ENCODE measurements around the gene CRY2.

The CRY2 gene

DNA sequence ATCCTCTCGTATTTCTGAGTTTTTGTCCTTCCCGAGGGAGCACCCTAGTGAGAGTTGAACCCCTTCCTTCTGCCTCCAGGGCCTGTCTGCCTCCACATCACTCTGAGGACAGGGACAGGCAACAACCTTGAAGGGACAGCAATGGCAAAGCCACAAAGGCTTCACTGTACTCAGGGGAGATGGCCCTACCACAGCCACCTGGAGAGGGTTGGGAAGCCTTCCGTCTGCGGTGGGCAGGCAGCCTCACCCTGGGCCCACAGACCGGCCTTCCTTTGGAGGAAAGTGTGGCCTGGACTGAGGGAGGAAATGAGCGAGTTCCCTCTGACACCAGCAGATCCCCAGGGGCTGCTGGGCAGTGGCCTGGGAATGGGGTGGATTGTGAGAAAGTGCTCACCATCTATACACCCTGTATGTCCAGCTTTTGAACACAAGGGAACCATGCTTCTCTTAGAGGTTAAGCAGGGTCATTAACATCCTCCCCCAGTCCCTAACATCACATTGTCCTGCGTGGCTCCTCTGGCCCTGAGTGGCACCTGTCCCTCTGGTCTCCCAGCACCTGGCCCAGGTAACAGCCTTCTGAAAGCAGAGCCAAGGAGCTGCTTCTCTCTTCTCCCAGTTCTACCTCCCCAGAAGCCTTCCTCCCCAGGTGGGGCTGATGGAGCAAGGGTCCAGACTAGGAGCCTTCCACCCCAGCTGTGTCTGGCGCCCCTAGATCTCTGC, 35.5 kb upstream of the CRY2 start:
- H3K4me1 ChIP-seq (ENCODE audit: control insufficient read depth, low read length): peaks cover 15% of the 10 kb centered on the region
- no peak overlapping the region for H3K27ac ChIP-seq (ENCODE audit: low read depth, low read length)
- TF ChIP-seq, protein P1, sequence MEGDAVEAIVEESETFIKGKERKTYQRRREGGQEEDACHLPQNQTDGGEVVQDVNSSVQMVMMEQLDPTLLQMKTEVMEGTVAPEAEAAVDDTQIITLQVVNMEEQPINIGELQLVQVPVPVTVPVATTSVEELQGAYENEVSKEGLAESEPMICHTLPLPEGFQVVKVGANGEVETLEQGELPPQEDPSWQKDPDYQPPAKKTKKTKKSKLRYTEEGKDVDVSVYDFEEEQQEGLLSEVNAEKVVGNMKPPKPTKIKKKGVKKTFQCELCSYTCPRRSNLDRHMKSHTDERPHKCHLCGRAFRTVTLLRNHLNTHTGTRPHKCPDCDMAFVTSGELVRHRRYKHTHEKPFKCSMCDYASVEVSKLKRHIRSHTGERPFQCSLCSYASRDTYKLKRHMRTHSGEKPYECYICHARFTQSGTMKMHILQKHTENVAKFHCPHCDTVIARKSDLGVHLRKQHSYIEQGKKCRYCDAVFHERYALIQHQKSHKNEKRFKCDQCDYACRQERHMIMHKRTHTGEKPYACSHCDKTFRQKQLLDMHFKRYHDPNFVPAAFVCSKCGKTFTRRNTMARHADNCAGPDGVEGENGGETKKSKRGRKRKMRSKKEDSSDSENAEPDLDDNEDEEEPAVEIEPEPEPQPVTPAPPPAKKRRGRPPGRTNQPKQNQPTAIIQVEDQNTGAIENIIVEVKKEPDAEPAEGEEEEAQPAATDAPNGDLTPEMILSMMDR (IDR thresholded peaks at IDR 0.05; ENCODE audit: low read depth, low read length, poor library complexity, severe bottlenecking): no peak
- no peak for TF ChIP-seq EZH2phosphoT487 (IDR thresholded peaks at IDR 0.05; ENCODE audit: borderline replicate concordance, low read length)
- H3K27me3 ChIP-seq (ENCODE audit: control insufficient read depth, low read length): no peaks in the 10 kb centered on the region
- H3K36me3 ChIP-seq (ENCODE audit: control insufficient read depth, low read length): peaks cover 4% of the 10 kb centered on the region
- no peaks in the 10 kb centered on the region for H3K9me2 ChIP-seq (replicated peaks; ENCODE audit: control insufficient read depth, low read length)
- peaks cover 4% of the 10 kb centered on the region; the same call in 1 of the 2 replicates for H3F3A ChIP-seq (ENCODE audit: control insufficient read depth, insufficient read depth)
- peaks cover 3% of the 10 kb centered on the region; the same call in 1 of the 2 replicates for H4K20me1 ChIP-seq (ENCODE audit: control insufficient read depth, insufficient read depth, low read depth, low read length)
- H3K9me3 ChIP-seq (ENCODE audit: control insufficient read depth, insufficient read depth, low read length): no peaks in the 10 kb centered on the region
- peaks cover 11% of the 10 kb centered on the region for H3K79me2 ChIP-seq (ENCODE audit: control insufficient read depth, low read length)
- H3K4me2 ChIP-seq (ENCODE audit: low read length): no peak overlapping the region
- no peak overlapping the region for H3K4me3 ChIP-seq (ENCODE audit: low read length)

DNA sequence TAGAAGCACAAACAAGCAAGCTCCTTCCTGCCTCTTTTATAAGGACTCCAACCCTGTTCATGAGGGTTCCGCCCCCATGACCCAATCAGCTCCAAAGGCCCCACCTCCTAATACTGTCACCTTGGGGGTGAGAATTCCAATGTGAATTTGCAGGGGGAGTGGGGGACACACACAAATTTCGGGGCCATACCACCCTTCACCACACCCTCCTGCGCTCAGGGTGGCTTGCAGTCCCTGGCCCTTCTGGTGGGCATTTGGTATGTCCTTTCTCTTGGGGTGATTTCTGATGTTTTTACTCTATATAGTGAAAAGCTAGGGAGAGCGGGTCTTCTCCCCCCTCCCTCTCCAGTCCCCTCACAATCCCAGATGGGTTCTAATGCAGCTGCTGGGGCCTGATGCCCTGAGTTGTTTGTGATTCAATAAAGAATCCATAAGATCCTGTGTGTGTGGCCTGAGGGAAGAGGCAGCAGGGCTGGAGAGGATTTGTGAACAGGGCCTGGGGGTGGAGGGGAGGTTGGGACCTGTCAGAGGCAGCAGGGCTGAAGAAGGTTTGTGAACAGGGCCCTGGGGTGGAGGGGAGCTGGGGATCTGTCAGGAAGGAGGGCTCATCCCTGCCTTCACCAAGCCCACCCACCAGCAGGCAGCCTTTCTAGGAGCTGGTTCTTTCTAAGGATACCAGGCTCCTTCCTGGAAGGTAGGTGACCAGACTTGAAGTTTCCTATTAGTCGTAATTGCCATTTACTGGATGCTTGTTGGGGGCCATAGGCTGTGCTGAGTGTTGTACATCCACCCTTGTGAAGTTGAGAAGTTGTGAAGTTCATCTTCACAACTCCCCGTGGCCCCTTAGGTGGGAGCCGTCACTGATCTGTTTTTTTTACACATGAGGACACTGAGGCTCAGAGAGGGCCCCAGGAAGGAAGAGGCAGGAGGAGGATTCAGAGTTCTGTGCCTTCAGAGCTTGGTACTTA, 34.4 kb upstream of the CRY2 start:
- Histone ChIP-seq H3K27me3 (ENCODE audit: control insufficient read depth, low read length) (no peaks in the 10 kb centered on the region), H3K4me1 (ENCODE audit: control insufficient read depth, low read length) (peaks cover 15% of the 10 kb centered on the region), H3K9me3 (ENCODE audit: control insufficient read depth, insufficient read depth, low read length) (no peaks in the 10 kb centered on the region), H4K20me1 (ENCODE audit: control insufficient read depth, insufficient read depth, low read depth, low read length) (no peaks in the 10 kb centered on the region), H3K79me2 (ENCODE audit: control insufficient read depth, low read length) (no peaks in the 10 kb centered on the region), H3K4me3 (ENCODE audit: low read length) (no peak overlapping the region), H3K9me2 (replicated peaks; ENCODE audit: control insufficient read depth, low read length) (no peaks in the 10 kb centered on the region), H3K36me3 (ENCODE audit: control insufficient read depth, low read length) (peaks cover 4% of the 10 kb centered on the region), H3F3A (ENCODE audit: control insufficient read depth, insufficient read depth) (peaks cover 4% of the 10 kb centered on the region; the same call in 1 of the 2 replicates), H3K27ac (ENCODE audit: low read depth, low read length) (no peak overlapping the region), H3K4me2 (ENCODE audit: low read length) (no peak overlapping the region)
- no peak for TF ChIP-seq EZH2phosphoT487 (IDR thresholded peaks at IDR 0.05; ENCODE audit: borderline replicate concordance, low read length)
- TF ChIP-seq, protein P1 (IDR thresholded peaks at IDR 0.05; ENCODE audit: low read depth, low read length, poor library complexity, severe bottlenecking): no peak

DNA sequence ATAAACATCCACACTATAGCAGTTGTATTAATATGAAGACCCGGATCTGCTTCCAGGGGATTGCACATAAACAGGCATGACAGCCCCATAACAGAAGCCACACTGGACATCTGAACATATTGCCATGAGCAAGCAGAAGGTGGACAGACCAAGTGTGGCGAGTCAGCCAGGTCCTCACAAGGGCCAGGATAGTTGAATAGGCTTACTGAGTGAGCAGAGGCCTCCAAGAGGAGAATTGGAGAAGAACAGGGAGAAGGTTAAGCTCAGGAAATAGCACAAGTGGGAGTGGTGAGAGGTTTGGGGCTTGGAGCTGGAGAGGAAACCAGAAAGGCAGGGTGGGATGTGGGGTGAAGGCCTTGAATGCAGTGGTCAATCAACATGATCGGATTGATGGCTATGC, 31.5 kb upstream of the CRY2 start:
- TF ChIP-seq, protein P1 (IDR thresholded peaks at IDR 0.05; ENCODE audit: low read depth, low read length, poor library complexity, severe bottlenecking): no peak
- TF ChIP-seq EZH2phosphoT487 (IDR thresholded peaks at IDR 0.05; ENCODE audit: borderline replicate concordance, low read length): no peak

More for the DNA sequence above, 31.5 kb upstream of the CRY2 start:
- H3K79me2 ChIP-seq (ENCODE audit: control insufficient read depth, low read length): no peaks in the 10 kb centered on the region
- no peaks in the 10 kb centered on the region for H4K20me1 ChIP-seq (ENCODE audit: control insufficient read depth, insufficient read depth, low read depth, low read length)
- peaks cover 35% of the 10 kb centered on the region for H3K4me1 ChIP-seq (ENCODE audit: control insufficient read depth, low read length)
- H3K4me2 ChIP-seq (ENCODE audit: low read length): no peak overlapping the region
- H3K27ac ChIP-seq (ENCODE audit: low read depth, low read length): no peak overlapping the region
- H3K4me3 ChIP-seq (ENCODE audit: low read length): no peak overlapping the region
- peaks cover 4% of the 10 kb centered on the region; the same call in 1 of the 2 replicates for H3F3A ChIP-seq (ENCODE audit: control insufficient read depth, insufficient read depth)
- no peaks in the 10 kb centered on the region for H3K9me3 ChIP-seq (ENCODE audit: control insufficient read depth, insufficient read depth, low read length)
- peaks cover 4% of the 10 kb centered on the region for H3K36me3 ChIP-seq (ENCODE audit: control insufficient read depth, low read length)
- no peaks in the 10 kb centered on the region for H3K27me3 ChIP-seq (ENCODE audit: control insufficient read depth, low read length)
- no peaks in the 10 kb centered on the region for H3K9me2 ChIP-seq (replicated peaks; ENCODE audit: control insufficient read depth, low read length)
